Stomach (tissue), 4 donors: ENCODE measurements around the gene SLC37A1.

ENCODE experiments used
- CTCF ChIP-seq, 7 experiments: fragments of 450-650 bp in 4 of 7; fragments of 200-600 bp in 3 of 7; sonication (generic) in 3 of 7; IDR thresholded peaks; one replicate each; pipeline ENCODE4 v1.5.1; 2016 to 2019; ENCODE audit warnings: antibody characterized with exemption in 7 of 7, control low read depth in 2 of 7, mild to moderate bottlenecking in 1 of 7
- EP300 ChIP-seq: sonication (generic); formaldehyde crosslinking; IDR thresholded peaks from one replicate; pipeline ENCODE4 v1.6.1; 2017; ENCODE audit warnings: antibody characterized with exemption

GRCh38 chr21:42546433-42546832 is 32.8 kb downstream of the SLC37A1 start:
- TF ChIP-seq CTCF (IDR thresholded peaks at IDR 0.05) = no peak
- no peak for TF ChIP-seq EP300
